Left renal pelvis (tissue), 4 donors: Measurements from ENCODE around the gene CEACAM20. TPM values are rescaled to one million over a fixed set of nuclear protein-coding genes. Genes with fewer than 3 reads are reported as not detected.
"Not testable (repeated sequence)": the region's sequence is repeated elsewhere in the genome, so short reads cannot be mapped to it uniquely, and the experiment has no call there.

Experiments used
- DNase-seq, 4 donors: peaks; one replicate each; pipeline ENCODE4 v3.0.0-alpha.2; 2013; ENCODE audit warnings: low read depth in 4 of 4, low spot score in 3 of 4
- polyA plus RNA-seq, 4 donors: library from polyadenylated mRNA; unstranded; fragments of 120-200 nt; gene quantifications; one replicate each; pipeline ENCODE4 v1.2.1, GENCODE V29; 2013; ENCODE audit not compliant: insufficient read length in 4 of 4

Gene CEACAM20
- polyA plus RNA-seq, 4 donors, result not detected

DNA sequence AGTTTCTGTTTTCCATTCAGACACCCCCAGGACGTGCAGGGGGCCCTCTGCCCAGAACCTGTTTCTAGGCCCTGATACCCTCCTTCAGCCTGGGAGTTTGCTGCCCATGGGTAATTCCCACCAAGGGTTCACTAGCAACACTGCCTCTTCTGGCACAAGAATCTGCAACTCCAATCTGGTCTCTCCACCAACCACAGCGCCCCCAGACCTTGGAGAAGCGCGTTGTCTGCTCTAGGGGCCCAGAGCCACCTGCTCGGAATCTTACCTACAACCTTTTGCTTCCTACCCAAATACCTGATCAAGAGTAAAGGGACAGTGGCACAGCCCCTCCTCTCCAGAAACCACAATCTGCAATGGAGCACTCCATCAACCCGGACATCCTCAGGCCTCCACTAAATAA is 29.9 kb downstream of the CEACAM20 start:
- no peak for DNase-seq

GRCh38 chr19:44498988-44499387 is 30.5 kb downstream of the CEACAM20 start:
- no peak for DNase-seq

- DNase-seq, result no peak
These were observed 32.8 kb downstream of the CEACAM20 start for GRCh38 chr19:44496711-44497110.

DNA sequence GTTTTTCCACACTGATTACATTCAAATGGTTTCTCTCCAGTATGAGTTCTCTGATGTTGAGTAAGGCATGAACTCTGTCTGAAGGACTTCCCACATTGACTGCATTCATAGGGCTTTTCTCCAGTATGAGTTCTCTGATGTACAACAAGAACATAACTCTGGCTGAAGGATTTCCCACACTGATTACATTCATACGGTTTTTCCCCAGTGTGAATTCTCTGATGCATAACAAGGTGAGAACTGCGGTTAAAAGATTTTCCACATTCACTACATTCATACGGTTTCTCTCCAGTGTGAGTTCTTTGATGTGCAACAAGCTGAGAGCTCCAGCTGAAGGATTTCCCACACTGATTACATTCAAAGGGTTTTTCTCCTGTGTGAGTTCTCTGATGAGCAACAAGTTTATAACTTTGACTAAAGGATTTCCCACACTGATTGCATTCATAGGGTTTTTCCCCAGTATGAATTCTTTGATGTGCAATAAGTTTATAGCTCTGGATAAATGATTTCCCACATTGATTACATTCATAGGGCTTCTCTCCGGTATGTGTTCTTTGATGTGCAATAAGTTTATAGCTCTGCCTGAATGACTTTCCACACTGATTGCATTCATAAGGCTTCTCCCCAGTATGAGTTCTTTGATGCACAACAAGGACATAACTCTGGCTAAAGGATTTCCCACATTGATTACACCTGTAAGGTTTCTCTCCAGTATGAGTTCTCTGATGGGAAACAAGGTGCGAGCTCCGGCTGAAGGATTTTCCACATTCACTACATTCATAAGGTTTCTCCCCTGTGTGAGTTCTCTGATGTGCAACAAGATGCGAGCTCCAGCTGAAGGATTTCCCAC is 52.7 kb downstream of the CEACAM20 start:
- no peak for DNase-seq

GRCh38 chr19:44468730-44469129 is 60.7 kb downstream of the CEACAM20 start:
- DNase-seq, result not testable (repeated sequence)

DNA sequence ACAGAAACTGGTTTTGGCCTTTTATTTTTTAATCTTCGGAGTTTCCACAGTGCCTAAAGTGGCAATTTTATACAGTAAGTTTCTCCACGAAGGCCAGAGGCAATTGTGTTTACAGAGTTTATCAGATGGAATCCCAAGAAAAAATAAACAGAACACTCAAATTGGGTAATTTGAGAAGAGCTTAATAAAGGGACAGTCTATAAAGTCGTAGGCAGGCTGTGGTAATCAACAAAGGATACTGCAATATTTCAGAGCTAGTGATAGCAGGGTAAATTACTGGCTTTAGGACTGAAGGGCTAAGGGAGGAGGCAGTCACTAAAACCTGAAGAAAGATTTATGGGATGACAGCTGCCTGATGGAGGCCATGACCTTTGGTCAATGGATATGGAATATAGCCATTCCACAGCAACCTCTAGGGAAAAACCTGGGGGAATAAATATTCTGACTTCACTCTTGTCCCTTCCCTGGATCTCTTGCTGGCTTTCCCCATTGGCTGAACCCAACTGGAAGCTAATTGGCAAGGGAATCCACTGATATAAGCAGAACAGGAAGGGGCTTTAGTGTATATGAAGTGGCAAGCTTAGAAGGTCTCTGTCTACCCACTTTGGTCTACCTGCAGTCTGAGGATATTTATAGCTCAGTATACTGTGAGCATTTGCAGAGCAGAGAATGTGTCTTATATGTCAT is 66.7 kb downstream of the CEACAM20 start:
- DNase-seq, result not testable (repeated sequence)

Other genes starting within 250 kb of the CEACAM20 start
- gene ZNF235, start 224.7 kb downstream of the CEACAM20 start, polyA plus RNA-seq, result 10 to 100 TPM in 3 of 4 donors, 1 to 10 TPM in 1; 7.6 to 13.1 (median 11.8) TPM
- gene ZNF112, start 173.0 kb downstream of the CEACAM20 start, polyA plus RNA-seq, result 10 to 100 TPM in 3 of 4 donors, 1 to 10 TPM in 1; 9.9 to 15.9 (median 12.2) TPM
- gene ZNF285, start 128.1 kb downstream of the CEACAM20 start, polyA plus RNA-seq, result 10 to 100 TPM in 3 of 4 donors, 1 to 10 TPM in 1; 6.4 to 11.4 (median 10.8) TPM
- gene ZNF229, start 81.2 kb downstream of the CEACAM20 start, polyA plus RNA-seq, result 10 to 100 TPM in 3 of 4 donors, 1 to 10 TPM in 1; 9.1 to 16.7 (median 14.5) TPM
- gene ZNF180, start 29.2 kb downstream of the CEACAM20 start, polyA plus RNA-seq, result 10 to 100 TPM; 13.9 to 19.2 (median 15.6) TPM
- gene IGSF23, start 83.9 kb upstream of the CEACAM20 start, polyA plus RNA-seq, result 1 to 10 TPM in 1 of 4 donors, under 1 TPM in 2, not detected in 1; 0.73 to 1.5 (median 0.85) TPM
- 10 to 100 TPM; 21.3 to 39.9 (median 28.3) TPM for gene PVR, start 114.2 kb upstream of the CEACAM20 start, polyA plus RNA-seq
- 10 to 100 TPM in 2 of 4 donors, 1 to 10 TPM in 2; 9.0 to 27.2 (median 14.3) TPM for gene CEACAM19, start 141.8 kb upstream of the CEACAM20 start, polyA plus RNA-seq
- not detected for gene CEACAM16, start 169.5 kb upstream of the CEACAM20 start, polyA plus RNA-seq
- gene BCL3, start 219.0 kb upstream of the CEACAM20 start, polyA plus RNA-seq, result 10 to 100 TPM in 2 of 4 donors, 1 to 10 TPM in 2; 5.5 to 16.5 (median 8.8) TPM
- 1 to 10 TPM in 3 of 4 donors, under 1 TPM in 1; 0.25 to 7.9 (median 6.0) TPM for gene CBLC, start 248.2 kb upstream of the CEACAM20 start, polyA plus RNA-seq